HepG2 (cell line): ENCODE results near the gene ENTPD1. TPM values are rescaled to one million over a fixed set of nuclear protein-coding genes. Genes with fewer than 3 reads are reported as not detected.

Source experiments
- ATAC-seq: fragments of 200-7000 bp; cut with Tn5 transposase; 3 replicates; pipeline ENCODE4 v1.9.1; 2020; ENCODE audit warnings: mild to moderate bottlenecking, moderate library complexity
- BruUV-seq: library from RNA; stranded (reverse); fragments of 400-500 nt; replicated peaks from 2 replicates; lab custom pipeline; 2021; lab: Mats Ljungman, UMichigan
- CTCF ChIA-PET: fragments of 300-600 bp; formaldehyde crosslinking; extraction: SDS; loops from one replicate; lab custom pipeline; 2021; ENCODE audit warnings: low total read pairs, inconsistent platforms, low intra/inter-chr PET ratio; lab: Yijun Ruan, JAX
- POLR2A ChIA-PET: fragments of 350-600 bp; sonication (Branson Sonifier 250); formaldehyde crosslinking; loops from one replicate; lab custom pipeline; 2020; ENCODE audit warnings: antibody characterized with exemption, inconsistent platforms; lab: Yijun Ruan, JAX
- DNase-seq: peaks from one replicate; pipeline ENCODE4 v3.0.0-alpha.2; 2015; ENCODE audit warnings: low spot score
- FAIRE-seq: peaks from 3 replicates; lab custom pipeline; 2011; peaks lifted over from hg19 to GRCh38; lab: Jason Lieb, UNC
- H2AFZ ChIP-seq: one replicate; pipeline ENCODE4 v1.6.1; 2011; ENCODE audit warnings: low read length, inconsistent platforms
- H3K27ac ChIP-seq: fragments of 300-600 bp; 3 replicates; pipeline ENCODE4 v1.8.0; 2011; ENCODE audit warnings: mixed run types, mild to moderate bottlenecking, mixed read lengths, low read length, inconsistent platforms; ENCODE audit not compliant: insufficient read depth; ENCODE audit errors: extremely low read length
- H3K27me3 ChIP-seq, 2 experiments: fragments of 200-600 bp in 1 of 2; 2 replicates in 1 of 2; 3 replicates in 1 of 2; pipeline versions ENCODE4 v1.6.0 to v1.8.0; 2011; ENCODE audit warnings: low read length in 2 of 2, mild to moderate bottlenecking in 2 of 2, moderate library complexity in 2 of 2, inconsistent platforms in 1 of 2; ENCODE audit not compliant: insufficient read depth in 2 of 2, control insufficient read depth in 1 of 2
- H3K36me3 ChIP-seq, 2 experiments: fragments of 200-600 bp in 1 of 2; replicated peaks in 1 of 2; 2 replicates in 1 of 2; 3 replicates in 1 of 2; pipeline versions ENCODE4 v1.5.1 to v1.8.0; 2011; ENCODE audit warnings: low read length in 2 of 2, inconsistent platforms in 1 of 2; ENCODE audit not compliant: insufficient read depth in 2 of 2, control insufficient read depth in 1 of 2
- H3K4me1 ChIP-seq: 2 replicates; pipeline ENCODE4 v1.5.1; 2012; ENCODE audit warnings: low read length, inconsistent platforms; ENCODE audit not compliant: insufficient read depth
- H3K4me2 ChIP-seq: 2 replicates; pipeline ENCODE4 v1.6.0; 2011; ENCODE audit warnings: low read depth, low read length, inconsistent platforms
- H3K4me3 ChIP-seq, 3 experiments: fragments of 200-600 bp in 1 of 3; sonication (generic), shearing (Covaris generic) in 1 of 3; replicated peaks in 1 of 3; 2 replicates each; pipeline ENCODE4 v1.5.1; 2011 to 2016; ENCODE audit warnings: low read length in 3 of 3, inconsistent platforms in 2 of 3, low read depth in 2 of 3, mild to moderate bottlenecking in 2 of 3, control low read depth in 1 of 3, mixed read lengths in 1 of 3; ENCODE audit not compliant: insufficient read depth in 1 of 3
- H3K79me2 ChIP-seq: one replicate; pipeline ENCODE4 v1.6.1; 2011; ENCODE audit warnings: low read length, inconsistent platforms; ENCODE audit not compliant: insufficient read depth
- H3K9ac ChIP-seq: 2 replicates; pipeline ENCODE4 v1.6.0; 2011; ENCODE audit warnings: mild to moderate bottlenecking, low read depth, low read length, inconsistent platforms; ENCODE audit not compliant: insufficient read depth
- H3K9me3 ChIP-seq: 2 replicates; pipeline ENCODE4 v1.5.1; 2012; ENCODE audit warnings: mild to moderate bottlenecking, low read length
- H4K20me1 ChIP-seq: 2 replicates; pipeline ENCODE4 v1.6.0; 2011; ENCODE audit warnings: inconsistent platforms, mild to moderate bottlenecking, low read length, moderate library complexity; ENCODE audit not compliant: insufficient read depth
- AKAP8 ChIP-seq: sonication (generic); formaldehyde crosslinking; IDR thresholded peaks from 2 replicates; pipeline ENCODE4 v1.5.1; 2020; ENCODE audit warnings: mild to moderate bottlenecking, missing genetic modification reagents
- HMG20A ChIP-seq: IDR thresholded peaks from 2 replicates; pipeline ENCODE4 v1.6.1; 2016; ENCODE audit warnings: borderline replicate concordance
- MYC ChIP-seq: sonication (generic); formaldehyde crosslinking; IDR thresholded peaks from 2 replicates; pipeline ENCODE4 v1.9.0; 2021; ENCODE audit warnings: missing genetic modification reagents, borderline replicate concordance
- NRL ChIP-seq: sonication (generic); formaldehyde crosslinking; IDR thresholded peaks from 2 replicates; pipeline ENCODE4 v1.5.0; 2020; ENCODE audit warnings: missing genetic modification reagents, mild to moderate bottlenecking, moderate library complexity, borderline replicate concordance
- SKIL ChIP-seq: sonication (generic); formaldehyde crosslinking; IDR thresholded peaks from 2 replicates; pipeline ENCODE4 v1.8.0; 2022; ENCODE audit warnings: missing genetic modification reagents, mild to moderate bottlenecking, moderate library complexity, borderline replicate concordance
- TFDP2 ChIP-seq: sonication (generic); formaldehyde crosslinking; IDR thresholded peaks from 2 replicates; pipeline ENCODE4 v1.4.0; 2020; ENCODE audit warnings: missing genetic modification reagents
- ZBTB40 ChIP-seq, 2 experiments: fragments of 450-650 bp in 1 of 2; sonication (generic) in 1 of 2; formaldehyde crosslinking in 1 of 2; IDR thresholded peaks; 2 replicates each; pipeline versions ENCODE4 v1.6.1 to v1.8.0; 2016 to 2022; ENCODE audit warnings: antibody characterized with exemption in 1 of 2, mild to moderate bottlenecking in 1 of 2, missing genetic modification reagents in 1 of 2
- ZNF747 ChIP-seq: sonication (generic); formaldehyde crosslinking; IDR thresholded peaks from 2 replicates; pipeline ENCODE4 v1.8.1; 2023; ENCODE audit warnings: missing genetic modification reagents, mild to moderate bottlenecking, borderline replicate concordance
- ZSCAN29 ChIP-seq: sonication (generic); formaldehyde crosslinking; conservative IDR thresholded peaks from 2 replicates; pipeline ENCODE4 v1.4.0; 2020; ENCODE audit warnings: mild to moderate bottlenecking, missing genetic modification reagents
- in situ Hi-C: cut with HindIII; loops from 2 replicates; pipeline ENCODE4 v1.10.0; 2017; ENCODE audit warnings: low pct_unique_long_range_greater_than_20kb; ENCODE audit not compliant: extremely low pct_ligation_motif_present
- intact Hi-C: fragments of 100-400 bp; cut with micrococcal nuclease; formaldehyde crosslinking; loops from one replicate; pipeline ENCODE4 v1.10.0; 2022; ENCODE audit not compliant: unreplicated experiment
- polyA plus RNA-seq, 8 experiments: library from polyadenylated mRNA; depleted of rRNA in 3 of 8; stranded (reverse) in 7 of 8; unstranded in 1 of 8; fragments of >200 nt; fragmentation: Illumina TruSeq in 4 of 8; extraction: Trizol in 4 of 8; gene quantifications; 2 replicates each; pipeline versions ENCODE4 v1.2.1 to v1.2.3, GENCODE V29; 2011 to 2016; ENCODE audit warnings: low read depth in 4 of 8, missing spikeins in 1 of 8, mixed read lengths in 1 of 8; ENCODE audit not compliant: insufficient read depth in 1 of 8
- total RNA-seq, 5 experiments: library from RNA; depleted of rRNA; stranded (reverse); fragments of >200 nt; fragmentation: Illumina TruSeq; extraction: Trizol; gene quantifications; 2 replicates each; pipeline ENCODE4 v1.2.3, GENCODE V29; 2016; ENCODE audit warnings: low read depth in 1 of 5

ENTPD1 gene
- total and polyA plus RNA-seq, 2 of the 13 experiments (the other 11 are each of a cell fraction or from before 2014, with no cell fraction given): 0.07 TPM

- TF ChIP-seq ZBTB40 (IDR thresholded peaks at IDR 0.05): no peak
- no peak for TF ChIP-seq ZBTB40 (CRISPR knock-in tag; IDR thresholded peaks at IDR 0.05)
- TF ChIP-seq, all 625 proteins: peak for 0
These were observed 39.6 kb downstream of the ENTPD1 start (continued) for GRCh38 chr10:95795602-95796001.

GRCh38 chr10:95796504-95796903 is 40.5 kb downstream of the ENTPD1 start:
- Histone ChIP-seq H3K27me3 (peaks cover 0 to 5% of the 10 kb centered on the region in 2 experiments; a peak in 3 of 5 replicates), H3K36me3 (no peaks in the 10 kb centered on the region), H3K9me3 (no peaks in the 10 kb centered on the region), H3K27ac (no peak overlapping the region), H2AFZ (no peak overlapping the region), H3K4me2 (no peak overlapping the region), H3K79me2 (no peaks in the 10 kb centered on the region), H3K4me1 (peaks cover 1% of the 10 kb centered on the region; the same call in 1 of the 2 replicates), H3K9ac (no peak overlapping the region), H4K20me1 (no peaks in the 10 kb centered on the region), H3K4me3 (no peak overlapping the region)
- CTCF ChIA-PET: no interaction called here
- no peak for DNase-seq
- ATAC-seq: no peak
- BruUV-seq: no TSS peak
- POLR2A ChIA-PET: no interaction called here
- intact Hi-C loops: no loop called here
- FAIRE-seq: no peak
- in situ Hi-C loops: no loop called here
- no peak for TF ChIP-seq AKAP8 (CRISPR knock-in tag)
- TF ChIP-seq HMG20A (CRISPR knock-in tag): no peak
- no peak for TF ChIP-seq TFDP2 (CRISPR knock-in tag)
- no peak for TF ChIP-seq ZSCAN29 (CRISPR knock-in tag)
- no peak for TF ChIP-seq MYC (CRISPR knock-in tag)
- TF ChIP-seq SKIL (CRISPR knock-in tag): no peak
- TF ChIP-seq NRL (CRISPR knock-in tag): no peak
- no peak for TF ChIP-seq ZNF747 (CRISPR knock-in tag)
